ENCODE measurements around the gene G0S2. TPM values are rescaled to one million over a fixed set of nuclear protein-coding genes. Genes with fewer than 3 reads are reported as not detected.
A peak's percentile ranks its signal among the peaks of the same experiment; 100 is the strongest.

G0S2 gene
- total RNA-seq, 1 donor from 2014 or later = 3.6 TPM

DNA sequence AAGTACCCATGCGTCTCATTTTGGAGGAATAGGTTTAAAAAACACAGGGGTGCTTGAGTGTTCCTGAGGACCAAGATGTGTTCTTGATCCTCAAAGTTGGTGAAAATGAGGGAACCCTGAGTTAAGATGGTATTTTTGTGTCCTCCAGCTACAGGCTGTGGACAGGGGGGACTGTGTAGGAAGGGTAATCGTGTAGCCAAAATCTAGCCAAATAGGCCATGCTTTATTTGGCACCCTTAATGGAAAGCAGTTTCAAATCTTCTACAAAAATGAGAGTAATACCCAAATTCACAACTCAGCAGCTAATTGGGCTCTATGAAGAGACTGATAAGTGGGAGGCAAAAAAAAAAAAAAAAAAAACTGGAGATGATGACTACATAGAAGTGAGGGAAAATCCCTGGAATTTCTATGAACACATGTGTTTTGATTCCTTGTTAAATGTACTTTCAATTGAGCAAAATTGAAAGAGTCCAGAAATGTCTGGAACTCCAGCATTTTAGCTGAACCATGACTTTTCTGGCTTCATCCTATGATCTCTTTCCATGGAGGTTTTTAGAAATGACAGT, 29.9 kb downstream of the G0S2 start:
- Mint-ChIP-seq H3K4me1 (peaks cover 13% of the 10 kb centered on the region), H3K9me3 (no peaks in the 10 kb centered on the region), H3K4me3 (no peak overlapping the region), H3K27ac (no peak overlapping the region), H3K36me3 (no peaks in the 10 kb centered on the region), H3K27me3 (ENCODE audit: low read depth) (peaks cover 31% of the 10 kb centered on the region)
- TF ChIP-seq, protein P1, sequence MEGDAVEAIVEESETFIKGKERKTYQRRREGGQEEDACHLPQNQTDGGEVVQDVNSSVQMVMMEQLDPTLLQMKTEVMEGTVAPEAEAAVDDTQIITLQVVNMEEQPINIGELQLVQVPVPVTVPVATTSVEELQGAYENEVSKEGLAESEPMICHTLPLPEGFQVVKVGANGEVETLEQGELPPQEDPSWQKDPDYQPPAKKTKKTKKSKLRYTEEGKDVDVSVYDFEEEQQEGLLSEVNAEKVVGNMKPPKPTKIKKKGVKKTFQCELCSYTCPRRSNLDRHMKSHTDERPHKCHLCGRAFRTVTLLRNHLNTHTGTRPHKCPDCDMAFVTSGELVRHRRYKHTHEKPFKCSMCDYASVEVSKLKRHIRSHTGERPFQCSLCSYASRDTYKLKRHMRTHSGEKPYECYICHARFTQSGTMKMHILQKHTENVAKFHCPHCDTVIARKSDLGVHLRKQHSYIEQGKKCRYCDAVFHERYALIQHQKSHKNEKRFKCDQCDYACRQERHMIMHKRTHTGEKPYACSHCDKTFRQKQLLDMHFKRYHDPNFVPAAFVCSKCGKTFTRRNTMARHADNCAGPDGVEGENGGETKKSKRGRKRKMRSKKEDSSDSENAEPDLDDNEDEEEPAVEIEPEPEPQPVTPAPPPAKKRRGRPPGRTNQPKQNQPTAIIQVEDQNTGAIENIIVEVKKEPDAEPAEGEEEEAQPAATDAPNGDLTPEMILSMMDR (IDR thresholded peaks at IDR 0.05; ENCODE audit: unreplicated experiment) = no peak
- DNase-seq (ENCODE audit: low spot score in 2 of 2, unreplicated experiment in 2 of 2) = no peak

DNA sequence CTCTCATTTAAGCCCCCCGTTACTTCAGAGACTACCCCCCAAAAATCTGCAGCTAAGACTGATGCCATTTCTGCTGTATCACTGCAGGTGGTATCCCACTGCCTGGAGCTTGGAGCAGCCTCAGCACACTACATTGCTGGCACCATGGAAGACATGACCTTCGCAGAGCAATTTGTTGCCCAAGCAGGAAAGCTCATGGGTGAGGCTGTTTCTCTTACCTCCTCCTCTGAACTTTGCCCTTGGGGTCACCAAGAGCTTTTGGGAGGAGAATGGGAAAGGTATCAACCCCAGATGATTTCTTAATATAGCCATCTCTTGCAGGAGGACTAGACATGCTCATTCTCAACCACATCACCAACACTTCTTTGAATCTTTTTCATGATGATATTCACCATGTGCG, 31.4 kb downstream of the G0S2 start:
- peaks cover 27% of the 10 kb centered on the region for H3K4me1 Mint-ChIP-seq
- H3K27ac Mint-ChIP-seq = no peak overlapping the region
- no peaks in the 10 kb centered on the region for H3K9me3 Mint-ChIP-seq
- peaks cover 19% of the 10 kb centered on the region for H3K27me3 Mint-ChIP-seq (ENCODE audit: low read depth)
- H3K4me3 Mint-ChIP-seq = no peak overlapping the region
- no peaks in the 10 kb centered on the region for H3K36me3 Mint-ChIP-seq
- no peak for DNase-seq (ENCODE audit: low spot score in 2 of 2, unreplicated experiment in 2 of 2)
- TF ChIP-seq, protein P1 (IDR thresholded peaks at IDR 0.05; ENCODE audit: unreplicated experiment) = no peak

DNA sequence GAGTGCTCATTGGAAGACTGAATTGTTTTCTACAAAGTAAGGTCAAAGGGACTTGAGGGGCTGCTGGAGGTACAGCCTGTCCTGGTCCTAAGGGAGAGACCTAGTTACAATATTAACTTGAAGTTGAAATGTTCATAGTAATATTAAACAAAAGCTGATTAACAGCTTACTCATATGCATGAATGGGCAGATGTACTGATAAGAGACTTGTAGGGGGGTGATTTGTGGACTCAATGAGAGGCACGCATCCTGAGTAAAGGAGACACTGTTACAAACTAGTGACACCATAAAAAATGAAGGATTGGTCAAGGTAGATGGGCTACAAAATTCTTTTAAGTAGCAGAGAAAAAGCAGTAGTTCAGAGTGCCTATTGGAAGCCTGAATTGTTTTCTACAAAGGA, 32.1 kb downstream of the G0S2 start:
- Mint-ChIP-seq H3K4me1 (peaks cover 27% of the 10 kb centered on the region), H3K36me3 (no peaks in the 10 kb centered on the region), H3K9me3 (no peaks in the 10 kb centered on the region), H3K4me3 (no peak overlapping the region), H3K27ac (no peak overlapping the region), H3K27me3 (ENCODE audit: low read depth) (peaks cover 16% of the 10 kb centered on the region)
- TF ChIP-seq, protein P1 (IDR thresholded peaks at IDR 0.05; ENCODE audit: unreplicated experiment) = no peak
- DNase-seq (ENCODE audit: low spot score in 2 of 2, unreplicated experiment in 2 of 2) = no peak

DNA sequence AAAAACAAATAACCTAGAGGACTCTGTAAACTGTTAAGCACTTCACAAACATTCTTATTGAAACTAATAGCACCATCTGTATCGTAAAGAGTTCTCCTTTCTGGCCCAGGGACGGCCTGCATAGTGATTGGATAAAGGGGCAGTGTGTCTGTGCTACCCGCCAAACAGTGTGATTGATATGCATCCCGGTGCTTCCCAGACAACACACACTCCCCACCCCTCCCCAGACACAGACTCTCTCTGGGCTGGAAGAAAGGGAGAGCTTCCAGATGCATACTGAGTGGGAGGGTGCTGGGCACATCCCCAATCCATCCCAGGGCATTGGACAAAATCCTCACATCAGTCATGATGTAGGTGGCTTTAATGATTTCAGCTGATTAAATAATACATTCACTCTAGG, 33.1 kb downstream of the G0S2 start:
- Mint-ChIP-seq H3K27me3 (ENCODE audit: low read depth) (peaks cover 16% of the 10 kb centered on the region), H3K36me3 (no peaks in the 10 kb centered on the region), H3K27ac (no peak overlapping the region), H3K4me3 (no peak overlapping the region), H3K4me1 (peaks cover 27% of the 10 kb centered on the region), H3K9me3 (no peaks in the 10 kb centered on the region)
- TF ChIP-seq, protein P1 (IDR thresholded peaks at IDR 0.05; ENCODE audit: unreplicated experiment) = no peak
- no peak for DNase-seq (ENCODE audit: low spot score in 2 of 2, unreplicated experiment in 2 of 2)

DNA sequence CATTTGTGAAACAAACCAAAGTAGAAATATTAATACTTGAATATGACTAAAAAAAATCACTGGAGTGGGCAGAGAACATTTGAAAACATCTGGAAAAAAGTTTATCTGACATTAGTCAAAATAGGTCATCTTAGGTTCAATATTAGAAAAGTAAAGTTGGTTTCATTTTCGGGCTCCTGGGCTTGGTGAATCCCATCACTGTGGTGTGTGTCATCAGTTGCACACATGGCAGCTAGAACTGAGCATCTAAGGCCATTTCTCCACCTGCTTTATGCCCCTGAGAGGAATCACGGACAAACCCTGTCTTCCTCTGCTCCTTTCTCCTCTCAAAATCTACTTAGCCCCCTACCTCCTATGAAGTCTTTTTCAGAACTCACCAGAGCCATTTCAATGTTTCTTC, 34.9 kb downstream of the G0S2 start:
- DNase-seq (ENCODE audit: low spot score in 2 of 2, unreplicated experiment in 2 of 2) = no peak
- H3K4me1 Mint-ChIP-seq = peaks cover 29% of the 10 kb centered on the region
- no peaks in the 10 kb centered on the region for H3K9me3 Mint-ChIP-seq
- peaks cover 12% of the 10 kb centered on the region for H3K27me3 Mint-ChIP-seq (ENCODE audit: low read depth)
- no peaks in the 10 kb centered on the region for H3K36me3 Mint-ChIP-seq
- H3K27ac Mint-ChIP-seq = no peak overlapping the region
- H3K4me3 Mint-ChIP-seq = no peak overlapping the region
- TF ChIP-seq, protein P1 (IDR thresholded peaks at IDR 0.05; ENCODE audit: unreplicated experiment) = no peak

DNA sequence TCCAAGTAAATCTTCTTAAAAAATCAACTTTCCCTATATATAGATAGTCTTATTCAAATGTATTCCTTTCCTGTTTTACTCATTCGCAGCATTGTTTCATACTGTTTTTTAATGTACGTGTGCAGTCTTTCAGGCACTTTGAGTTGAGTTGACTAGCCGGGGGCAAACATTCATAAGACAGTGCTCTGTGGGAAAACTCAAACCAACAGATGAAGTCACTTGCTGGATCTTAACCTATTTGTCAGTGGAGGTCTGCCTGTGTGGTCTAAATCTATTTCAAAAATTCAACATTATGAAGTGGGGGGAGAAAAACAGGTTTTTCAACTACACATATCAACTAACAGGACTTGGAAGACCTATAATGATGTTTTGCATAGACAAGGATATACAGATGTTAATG, 35.6 kb downstream of the G0S2 start:
- H3K9me3 Mint-ChIP-seq = no peaks in the 10 kb centered on the region
- H3K36me3 Mint-ChIP-seq = no peaks in the 10 kb centered on the region
- no peak overlapping the region for H3K4me3 Mint-ChIP-seq
- peaks cover 34% of the 10 kb centered on the region for H3K4me1 Mint-ChIP-seq
- peaks cover 11% of the 10 kb centered on the region for H3K27me3 Mint-ChIP-seq (ENCODE audit: low read depth)
- H3K27ac Mint-ChIP-seq = peak overlapping the region; percentile 60
- TF ChIP-seq, protein P1 (IDR thresholded peaks at IDR 0.05; ENCODE audit: unreplicated experiment) = no peak
- DNase-seq (ENCODE audit: low spot score in 2 of 2, unreplicated experiment in 2 of 2) = no peak

Data from mesothelial cell of epicardium (in vitro differentiated cells).